DMS 273 treated with DMSO at 0.1 percent for 48 hours (cell line): ENCODE results near the gene KLHL22.
A peak's percentile ranks its signal among the peaks of the same experiment; 100 is the strongest.
"Not testable (repeated sequence)": the region's sequence is repeated elsewhere in the genome, so short reads cannot be mapped to it uniquely, and the experiment has no call there.

Experiments used
- DNase-seq: peaks from one replicate; lab custom pipeline; 2025; lab: John Stamatoyannopoulos, UW

The KLHL22 gene

DNA sequence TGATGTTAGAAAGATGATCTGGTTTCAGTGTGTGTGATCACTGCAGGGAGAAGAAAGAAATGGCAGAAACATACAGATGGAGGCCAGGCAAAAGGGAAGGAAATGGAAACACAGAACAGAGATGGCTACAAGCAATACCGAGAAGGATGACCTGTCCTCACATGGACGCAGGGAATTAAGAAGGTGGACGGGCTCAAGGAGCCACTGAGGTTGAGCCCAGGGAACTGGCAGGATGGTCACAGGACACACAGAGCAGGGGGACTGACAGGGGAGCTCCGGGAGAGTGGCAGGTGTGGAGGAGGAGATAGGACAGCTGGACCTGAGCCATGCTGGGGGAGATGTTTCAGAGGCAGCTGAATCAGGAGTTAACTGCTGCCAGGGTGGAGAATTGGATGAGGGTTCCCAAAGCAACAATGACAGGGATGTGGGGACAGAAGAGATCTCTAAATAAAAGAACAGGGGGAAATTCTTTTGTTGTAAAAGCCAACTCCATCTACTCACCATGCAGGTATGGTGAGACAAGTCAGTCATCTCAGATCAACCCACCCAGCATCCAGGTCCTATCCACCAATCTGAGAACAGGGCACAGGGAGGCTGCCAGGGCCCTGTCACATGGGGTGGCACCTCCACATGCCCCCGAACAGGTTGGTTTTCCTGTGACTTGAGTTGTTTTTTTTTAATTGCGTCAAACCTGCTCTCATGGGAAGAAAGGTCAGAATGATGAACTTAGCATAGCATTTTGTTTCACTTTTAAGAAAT lies 26.3 kb downstream of the KLHL22 start:
- no peak for DNase-seq

DNA sequence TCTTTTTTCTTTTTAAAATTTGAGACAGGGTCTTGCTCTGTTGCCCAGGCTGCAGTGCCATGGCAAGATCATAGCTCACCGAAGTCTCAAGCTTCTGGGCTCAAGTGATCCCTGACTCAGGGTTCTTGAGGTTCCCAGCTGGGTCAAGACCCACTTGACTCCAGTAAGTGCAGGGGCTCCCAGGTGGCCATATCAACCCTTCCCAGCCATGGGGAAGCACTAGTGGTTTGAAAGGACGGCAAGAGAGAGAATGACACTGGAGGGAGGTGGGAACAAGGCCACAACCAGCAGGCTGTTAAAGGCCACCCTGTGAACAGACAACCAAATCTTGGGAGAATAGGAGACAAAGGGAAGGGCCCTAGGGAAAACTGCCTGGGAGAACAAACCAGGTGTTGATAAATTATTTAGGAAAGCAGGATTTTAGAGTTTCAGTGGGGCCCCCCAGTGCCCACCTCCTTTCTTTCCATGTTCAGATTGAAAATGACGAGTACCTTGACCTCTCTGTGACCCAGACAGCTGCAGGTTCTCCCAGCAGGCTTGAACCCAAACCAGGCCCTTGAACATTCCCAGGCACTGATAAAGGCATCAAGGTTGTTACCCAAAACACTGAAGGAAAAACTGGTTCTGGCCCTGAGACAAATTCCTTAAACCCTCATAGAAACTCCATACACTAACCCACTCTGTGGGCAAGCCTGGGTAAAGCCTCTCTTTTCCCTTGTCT lies 28.8 kb downstream of the KLHL22 start:
- no peak for DNase-seq

DNA sequence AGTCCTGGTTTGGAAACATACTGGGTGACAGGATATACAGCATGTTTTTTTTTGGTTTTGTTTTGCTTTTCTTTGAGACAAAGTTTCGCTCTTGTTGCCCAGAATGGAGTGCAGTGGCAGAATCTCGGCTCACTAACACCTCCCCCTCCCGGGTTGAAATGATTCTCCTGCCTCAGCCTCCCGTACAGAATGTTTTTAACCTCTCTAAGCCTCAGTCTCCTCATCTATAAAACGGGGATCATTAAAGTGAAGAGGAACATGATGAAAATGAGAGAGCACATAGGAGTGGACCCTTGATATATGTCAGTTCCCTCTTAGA lies 29.9 kb downstream of the KLHL22 start:
- no peak for DNase-seq

DNA sequence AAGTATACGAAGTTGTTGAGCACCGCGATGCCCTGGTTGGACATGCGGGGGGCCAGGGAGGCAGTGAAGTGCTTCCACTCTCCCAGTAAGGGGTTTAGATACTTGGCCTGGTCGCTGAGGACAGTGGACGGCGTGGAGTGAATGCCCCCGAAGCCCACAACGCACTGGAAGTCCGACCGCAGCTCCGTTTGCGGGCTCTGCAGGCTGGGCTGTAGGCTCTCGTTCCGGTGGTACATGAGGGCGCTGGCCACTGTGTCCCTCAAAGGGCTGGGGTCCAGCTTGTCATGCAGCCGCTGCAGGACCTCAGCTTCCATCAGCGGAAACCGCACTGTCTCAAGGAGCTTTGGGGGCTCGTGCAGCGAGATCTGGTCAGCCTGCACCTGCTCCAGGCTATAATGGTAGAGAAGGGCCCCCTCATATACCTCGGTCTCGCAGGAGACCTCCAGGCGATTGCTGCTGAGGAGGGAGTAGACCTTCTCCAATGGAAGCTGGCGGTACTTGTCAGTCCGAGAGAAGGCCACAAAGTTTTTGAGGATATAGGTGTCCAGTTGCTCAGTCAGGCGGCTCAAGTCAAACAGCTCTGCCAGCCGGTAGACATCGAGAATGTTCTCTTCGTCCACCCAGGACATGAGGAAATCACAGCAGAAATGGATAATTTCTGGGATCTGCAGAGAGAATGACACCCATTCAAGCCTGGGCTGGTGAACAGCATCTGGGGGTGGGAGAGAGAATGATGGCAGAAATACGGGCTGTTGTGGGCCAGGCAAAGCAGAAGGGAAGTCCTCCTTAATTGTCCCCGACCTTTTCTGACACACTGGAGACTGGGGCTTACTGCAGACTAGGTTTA lies 30.5 kb downstream of the KLHL22 start:
- no peak for DNase-seq

DNA sequence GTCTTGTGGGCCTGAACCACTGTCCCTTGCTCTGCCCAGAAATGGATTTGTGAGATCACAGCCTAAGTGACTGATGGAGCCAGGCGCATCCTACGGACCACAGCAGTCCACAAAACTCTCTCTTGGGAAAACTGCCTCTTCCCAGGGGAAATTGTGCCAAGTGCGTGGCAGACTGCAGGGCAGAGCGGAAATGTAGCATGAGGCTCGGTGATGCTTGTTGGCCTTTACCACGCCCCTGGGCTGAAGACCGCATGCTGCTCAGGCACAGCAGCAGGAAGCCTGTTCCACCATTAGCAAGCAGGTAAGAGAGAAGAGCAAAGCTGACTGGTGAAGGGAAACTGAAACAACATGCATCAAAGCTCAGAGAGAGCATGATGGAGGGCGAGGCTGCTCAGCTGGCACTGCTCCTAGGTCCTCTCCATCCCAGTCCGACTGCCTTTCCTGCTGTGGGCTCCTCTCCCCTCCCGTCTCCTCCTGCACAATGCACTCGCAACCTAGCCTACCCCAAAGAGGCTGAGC lies 31.4 kb downstream of the KLHL22 start:
- no peak for DNase-seq

DNA sequence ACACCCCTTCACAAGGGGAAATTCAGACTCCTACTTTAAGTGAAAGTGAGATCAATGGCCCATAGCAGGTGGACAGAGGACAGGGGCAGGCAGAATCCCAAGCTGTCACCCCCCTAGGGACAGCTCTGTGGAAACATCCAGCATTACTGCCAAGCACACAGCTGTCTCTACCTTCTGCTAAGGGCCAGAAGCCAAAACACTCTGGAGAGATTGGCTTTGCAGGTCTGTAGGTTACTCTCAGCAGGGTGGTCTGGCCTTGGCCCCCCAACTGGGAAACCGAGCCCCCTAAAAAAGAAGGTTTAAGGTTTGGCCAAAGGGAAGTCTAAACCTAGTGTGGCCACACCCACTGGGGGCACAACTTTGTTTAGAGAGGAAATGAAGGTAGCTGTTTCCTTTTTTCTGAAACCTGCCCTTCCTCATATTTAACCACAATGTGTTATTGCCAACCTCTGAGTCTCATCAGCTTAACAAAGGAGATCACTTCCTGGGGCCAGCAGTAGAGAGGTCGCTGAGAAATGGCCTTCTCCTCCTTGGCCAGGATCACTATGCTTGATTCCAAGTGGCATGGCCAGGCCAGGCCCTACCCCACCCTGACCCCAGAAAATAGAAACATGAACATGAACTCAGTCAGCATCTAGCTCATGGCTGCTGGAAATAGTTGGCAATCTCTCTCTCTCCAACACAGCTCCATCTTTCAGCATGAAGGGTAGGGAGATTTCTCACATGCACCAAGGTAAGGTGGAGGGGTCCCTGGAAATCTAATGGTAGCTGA lies 32.1 kb downstream of the KLHL22 start:
- DNase-seq = peak; percentile 43

DNA sequence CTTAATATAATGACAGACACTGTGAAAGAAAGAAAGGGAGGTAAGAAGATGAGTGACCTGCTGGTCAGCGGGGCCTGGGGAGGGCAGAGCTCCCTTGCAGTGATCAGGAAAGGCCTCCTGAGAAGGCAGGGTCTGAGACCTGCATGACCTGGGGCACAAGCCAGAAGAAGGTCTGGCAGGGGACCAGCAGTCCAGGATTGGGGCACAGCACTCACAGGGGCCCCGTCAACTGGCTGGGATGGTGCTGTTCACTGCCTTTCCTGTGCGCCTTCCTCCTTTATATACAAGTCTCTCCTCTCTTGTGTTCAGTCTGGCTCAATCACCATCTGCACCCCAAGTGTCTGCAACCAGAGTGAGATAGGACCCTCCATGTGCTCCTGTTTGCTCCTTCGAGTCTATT lies 35.7 kb downstream of the KLHL22 start:
- no peak for DNase-seq

DNA sequence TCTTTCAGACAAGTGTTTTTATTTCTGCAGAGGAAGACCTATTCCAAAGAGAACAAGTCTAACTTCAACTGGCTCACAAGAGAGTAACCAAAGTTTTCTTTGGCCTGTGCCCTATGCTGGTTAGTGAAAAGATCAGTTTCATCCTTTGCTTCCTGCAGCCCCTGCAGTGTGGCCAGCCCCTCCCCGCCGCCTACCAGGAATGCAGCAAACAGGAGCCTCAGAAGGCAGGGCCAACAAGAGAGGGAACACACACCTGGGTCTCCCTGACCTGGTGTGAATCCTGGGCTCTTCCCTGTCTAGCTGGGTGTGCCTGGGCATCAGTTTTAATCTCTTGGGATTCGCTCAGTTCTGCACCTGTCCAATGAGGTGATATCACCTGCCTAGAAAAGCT lies 36.4 kb downstream of the KLHL22 start:
- no peak for DNase-seq

DNA sequence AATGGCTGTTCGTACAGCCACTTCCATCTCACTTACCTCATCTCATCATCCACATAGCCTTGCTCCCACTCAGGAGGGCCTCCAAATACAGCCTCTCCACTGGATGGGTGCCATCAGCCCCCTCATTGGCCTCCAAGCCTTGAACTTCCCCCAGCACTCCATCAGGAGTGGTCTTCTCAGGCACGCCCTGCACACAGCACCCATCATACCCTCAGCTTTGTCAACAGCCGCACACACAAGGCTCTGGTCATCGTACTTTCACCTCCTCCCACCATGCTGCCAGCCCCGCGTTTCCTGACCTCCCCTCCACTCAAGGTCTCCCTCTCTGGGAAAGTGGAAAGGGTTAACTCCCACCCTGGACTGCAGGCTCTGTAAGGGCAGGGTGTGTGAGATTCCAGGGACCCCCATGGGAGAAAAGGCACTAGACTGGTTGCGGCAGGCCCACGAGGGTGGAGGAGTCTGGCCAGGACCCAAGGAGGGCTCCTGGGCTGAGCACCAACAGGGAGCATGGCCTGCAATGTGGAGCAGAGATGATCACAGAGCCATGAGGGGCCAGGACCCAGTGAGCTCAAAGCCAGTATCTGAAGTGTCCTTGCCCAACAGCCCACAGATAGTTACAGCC lies 37.0 kb downstream of the KLHL22 start:
- no peak for DNase-seq

DNA sequence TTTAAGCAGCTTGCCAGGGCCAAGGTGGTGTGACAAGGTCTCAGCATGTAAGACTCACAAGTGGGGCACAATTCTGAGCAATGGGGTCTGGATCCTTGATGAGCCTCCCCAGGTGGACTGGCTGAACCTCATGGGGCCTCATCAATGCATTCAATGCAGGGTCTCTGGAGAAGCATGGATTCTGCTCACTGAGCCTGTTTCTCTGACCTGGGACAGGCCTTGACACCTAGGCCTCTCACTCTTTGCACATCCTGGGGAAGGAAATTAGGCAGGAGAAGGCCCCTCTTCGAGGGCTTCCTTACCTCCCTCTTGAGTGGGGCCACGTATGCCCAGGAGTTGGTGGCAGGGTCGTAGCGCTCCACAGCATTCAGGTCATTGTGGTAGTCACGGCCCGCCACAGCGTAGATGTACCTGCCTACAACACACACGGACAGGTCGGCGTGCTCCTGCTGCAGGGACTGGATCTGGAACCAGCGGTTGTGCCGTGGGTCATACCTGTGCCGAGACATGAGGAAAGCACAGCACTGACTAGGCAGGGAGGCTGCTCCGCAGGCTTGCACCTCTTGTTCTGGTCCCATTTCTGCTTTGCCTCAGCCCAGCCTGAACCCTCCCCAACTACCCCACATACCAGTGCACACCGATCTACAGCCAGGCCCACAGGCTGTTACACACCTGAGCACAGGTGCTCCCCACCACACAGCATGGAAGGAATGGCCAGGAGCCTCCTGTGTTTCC lies 37.9 kb downstream of the KLHL22 start:
- no peak for DNase-seq

DNA sequence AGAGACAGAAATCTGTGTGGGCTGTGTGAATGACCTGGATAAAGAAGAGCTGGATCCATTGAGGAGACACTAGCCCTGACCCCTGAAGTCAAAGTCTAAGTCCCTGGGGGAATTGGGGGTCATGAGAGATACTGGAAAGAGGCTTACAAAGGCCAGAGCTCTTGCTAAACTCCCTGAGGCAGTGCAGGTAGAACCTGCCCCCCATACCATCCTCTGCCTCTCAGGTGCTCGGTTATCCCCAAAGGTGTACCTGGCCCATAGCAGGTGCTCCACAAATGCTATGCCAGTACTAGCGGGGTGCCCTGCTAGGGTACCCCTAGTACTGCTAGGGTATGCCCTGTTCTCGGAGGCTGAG lies 38.9 kb downstream of the KLHL22 start:
- DNase-seq = no peak

DNA sequence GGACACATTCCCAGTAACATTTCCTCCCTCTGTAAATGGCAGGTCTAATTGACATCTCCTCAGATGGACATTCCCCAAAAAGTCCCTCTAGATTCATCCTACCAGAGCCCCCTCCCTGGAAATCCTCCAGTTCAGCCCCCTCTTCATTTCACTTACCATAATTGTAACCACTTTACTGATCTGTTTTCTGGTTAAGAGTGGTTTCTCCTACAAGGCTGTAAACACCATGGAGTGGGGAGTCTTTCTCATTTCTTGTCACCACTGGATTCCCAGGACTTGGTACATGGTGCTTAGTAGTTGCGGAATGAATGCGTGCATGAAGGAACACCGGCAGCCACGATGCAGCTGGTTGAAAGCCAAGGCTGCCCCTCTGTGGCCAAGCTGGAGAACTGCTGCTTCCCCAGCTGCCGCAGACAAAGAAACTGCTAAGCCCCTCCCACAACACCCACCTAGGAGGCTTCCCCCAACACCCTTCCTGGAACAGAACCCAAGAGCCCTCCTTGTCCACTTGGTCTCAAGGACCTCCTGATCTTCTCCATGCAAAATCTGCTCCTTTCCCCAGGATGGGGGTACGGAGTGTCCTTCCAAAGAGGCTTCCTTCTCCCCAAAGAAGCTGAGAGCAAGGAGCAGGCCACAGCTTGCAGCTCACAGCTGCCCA lies 39.4 kb downstream of the KLHL22 start:
- peak; percentile 29 for DNase-seq

DNA sequence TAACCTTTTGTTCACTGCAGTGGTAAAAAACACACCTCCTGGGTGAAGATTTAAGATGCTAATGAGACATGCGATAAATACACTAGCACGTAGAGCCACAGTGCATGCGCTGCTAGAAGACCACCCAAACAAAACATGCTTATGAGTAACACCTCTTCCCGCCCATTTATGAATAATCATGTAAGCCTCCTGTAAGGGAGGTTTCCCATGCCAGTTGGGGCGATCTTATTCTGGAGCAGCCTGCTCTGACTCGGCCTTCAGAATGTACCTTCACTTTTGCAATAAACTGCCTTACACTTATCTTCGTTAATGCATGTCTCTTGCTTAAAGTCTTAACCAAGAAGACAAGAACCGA lies 39.9 kb downstream of the KLHL22 start:
- no peak for DNase-seq

DNA sequence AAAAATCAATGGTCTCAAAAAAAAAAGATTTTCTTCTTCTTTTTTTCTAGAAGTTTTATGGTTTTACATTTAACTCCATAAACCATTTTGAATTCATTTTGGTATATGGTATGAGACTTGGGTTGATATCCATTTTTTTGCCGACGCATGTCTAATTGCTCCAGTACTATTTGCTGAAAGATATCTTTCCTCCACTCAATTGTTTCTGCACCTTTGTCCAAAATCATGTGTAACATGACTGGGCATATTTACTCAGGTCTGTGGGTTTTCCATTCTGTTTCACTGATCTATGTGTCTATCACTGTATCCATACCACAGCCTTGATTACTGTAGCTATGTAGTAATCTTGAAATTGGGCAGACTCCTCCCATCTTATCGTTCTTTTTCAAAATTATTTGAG lies 42.4 kb downstream of the KLHL22 start:
- DNase-seq = no peak

DNA sequence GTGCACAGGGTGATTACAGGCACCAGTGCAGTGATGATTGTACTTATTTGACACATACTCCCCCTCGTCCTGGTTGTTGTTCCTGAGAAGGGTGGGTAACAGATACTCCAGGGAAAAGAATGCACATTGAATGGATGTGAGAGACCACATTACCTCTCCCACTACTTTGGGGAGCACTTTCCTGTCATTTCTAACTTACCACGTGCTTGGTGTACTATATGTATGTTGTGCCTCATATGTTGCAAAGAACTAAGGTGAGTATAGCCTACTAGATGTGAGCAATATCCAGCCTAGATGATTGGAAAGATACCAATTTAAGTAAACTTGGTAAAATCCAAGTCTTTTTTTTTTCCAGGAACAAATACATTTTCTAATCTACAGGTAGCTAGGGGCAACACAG lies 43.7 kb downstream of the KLHL22 start:
- no peak for DNase-seq

DNA sequence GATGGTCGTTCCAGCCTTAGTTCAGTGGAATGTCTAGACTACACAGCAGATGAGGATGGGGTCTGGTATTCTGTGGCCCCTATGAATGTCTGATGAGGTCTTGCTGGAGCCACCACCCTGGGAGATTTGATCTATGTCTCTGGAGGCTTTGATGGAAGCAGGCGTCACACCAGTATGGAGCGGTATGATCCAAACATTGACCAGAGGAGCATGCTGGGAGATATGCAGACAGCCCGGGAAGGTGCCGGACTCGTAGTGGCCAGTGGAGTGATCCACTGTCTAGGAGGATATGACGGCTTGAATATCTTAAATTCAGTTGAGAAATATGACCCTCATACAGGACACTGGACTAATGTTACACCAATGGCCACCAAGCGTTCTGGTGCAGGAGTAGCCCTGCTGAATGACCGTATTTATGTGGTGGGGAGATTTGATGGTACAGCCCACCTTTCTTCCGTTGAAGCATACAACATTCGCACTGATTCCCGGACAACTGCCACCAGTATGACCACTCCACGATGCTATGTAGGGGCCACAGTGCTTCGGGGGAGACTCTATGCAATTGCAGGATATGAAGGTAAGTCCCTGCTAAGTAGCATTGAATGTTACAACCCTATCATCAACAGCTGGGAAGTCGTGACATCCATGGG lies 44.3 kb downstream of the KLHL22 start:
- not testable (repeated sequence) for DNase-seq

DNA sequence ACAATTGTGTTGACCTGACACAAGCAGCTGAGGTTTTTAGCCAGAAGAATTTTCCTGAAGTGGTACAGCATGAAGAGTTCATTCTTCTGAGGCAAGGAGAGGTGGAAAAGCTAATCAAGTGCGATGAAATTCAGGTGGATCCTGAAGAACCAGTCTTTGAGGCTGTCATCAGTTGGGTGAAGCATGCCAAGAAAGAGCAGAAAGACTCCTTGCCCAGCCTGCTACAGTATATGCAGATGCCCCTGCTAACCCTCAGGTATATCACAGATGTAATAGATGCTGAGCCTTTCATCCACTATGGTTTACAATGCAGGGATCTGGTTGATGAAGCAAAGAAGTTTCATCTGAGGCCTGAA lies 45.1 kb downstream of the KLHL22 start:
- no peak for DNase-seq

DNA sequence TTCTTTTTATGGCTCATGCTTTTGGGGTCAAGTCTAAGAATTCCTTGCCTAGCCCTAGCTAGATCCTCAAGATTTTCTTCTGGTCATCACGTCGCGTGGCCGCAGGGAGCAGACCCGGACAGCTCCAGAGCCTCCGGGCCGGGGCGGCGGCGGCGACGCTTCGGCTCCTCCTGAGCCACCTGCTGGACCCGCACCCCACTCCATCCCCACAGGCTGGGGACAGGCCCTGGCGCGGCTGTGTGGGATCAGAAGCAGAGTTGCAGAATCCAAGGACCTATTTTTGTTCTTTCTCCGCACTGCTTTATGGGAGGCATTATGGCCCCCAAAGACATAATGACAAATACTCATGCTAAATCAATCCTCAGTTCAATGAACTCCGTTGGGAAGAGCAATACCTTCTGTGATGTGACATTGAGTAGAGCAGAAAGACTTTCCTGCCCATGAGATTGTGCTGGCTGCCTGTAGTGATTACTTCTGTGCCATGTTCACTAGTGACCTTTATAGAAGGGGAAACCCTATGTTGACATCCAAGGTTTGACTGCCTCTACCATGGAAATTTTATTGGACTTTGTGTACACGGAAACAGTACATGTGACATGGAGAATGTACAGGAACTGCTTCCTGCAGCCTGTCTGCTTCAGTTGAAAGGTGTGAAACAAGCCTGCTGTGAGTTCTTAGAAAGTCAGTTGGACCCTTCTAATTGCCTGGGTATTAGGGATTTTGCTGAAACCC lies 45.6 kb downstream of the KLHL22 start:
- DNase-seq = no peak

DNA sequence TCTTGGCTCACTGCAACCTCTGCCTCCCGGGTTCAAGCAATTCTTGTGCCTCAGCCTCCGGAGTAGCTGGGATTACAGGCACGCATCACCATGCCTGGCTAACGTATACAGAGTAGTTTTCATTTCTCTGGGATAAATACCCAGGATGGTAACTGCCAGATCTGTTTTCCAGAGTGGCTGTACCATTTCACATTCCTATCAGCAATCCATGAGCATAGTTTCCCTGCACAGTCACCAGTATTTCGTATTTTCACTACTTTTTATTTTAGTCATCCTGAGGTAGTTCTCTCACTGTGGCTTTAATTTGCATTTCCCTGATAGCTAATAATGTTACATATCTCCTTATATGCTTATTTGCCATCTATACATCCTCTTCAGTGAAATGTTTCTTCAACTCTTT lies 47.0 kb downstream of the KLHL22 start:
- no peak for DNase-seq
